GM19193 (cell line): ENCODE results near the gene ARHGAP36.

Experiments used
- POLR2A ChIP-seq: IDR thresholded peaks from 4 replicates; pipeline ENCODE4 v1.6.1; 2011; ENCODE audit not compliant: insufficient read depth, insufficient read length; ENCODE audit errors: extremely low read depth

Gene ARHGAP36

DNA sequence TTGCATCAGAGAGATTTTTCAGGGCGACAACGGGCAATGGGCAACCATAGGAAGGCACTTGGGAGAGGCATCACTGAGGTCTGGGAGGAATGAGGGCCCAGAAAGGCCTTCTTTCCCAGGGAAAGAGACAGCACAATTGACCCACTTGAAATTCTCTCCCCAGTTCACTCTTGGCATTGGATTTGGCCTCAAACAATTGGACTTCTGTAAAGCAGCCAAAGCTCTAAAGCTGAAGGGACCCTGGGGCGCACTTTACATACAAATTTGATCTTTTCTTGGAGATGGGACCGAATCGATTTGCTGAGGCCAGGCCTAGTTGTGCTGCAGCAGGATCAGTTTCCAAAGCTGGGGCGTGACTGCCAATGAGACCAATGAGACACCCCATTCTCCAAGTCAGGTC, 3.2 kb downstream of the ARHGAP36 start:
- no peak for TF ChIP-seq POLR2A

- TF ChIP-seq POLR2A: no peak
Observed at GRCh38 chrX:131063613-131064012, 5.5 kb downstream of the ARHGAP36 start.

GRCh38 chrX:131066237-131066636, 8.1 kb downstream of the ARHGAP36 start:
- TF ChIP-seq POLR2A: no peak

GRCh38 chrX:131067216-131067615, 9.1 kb downstream of the ARHGAP36 start:
- no peak for TF ChIP-seq POLR2A

DNA sequence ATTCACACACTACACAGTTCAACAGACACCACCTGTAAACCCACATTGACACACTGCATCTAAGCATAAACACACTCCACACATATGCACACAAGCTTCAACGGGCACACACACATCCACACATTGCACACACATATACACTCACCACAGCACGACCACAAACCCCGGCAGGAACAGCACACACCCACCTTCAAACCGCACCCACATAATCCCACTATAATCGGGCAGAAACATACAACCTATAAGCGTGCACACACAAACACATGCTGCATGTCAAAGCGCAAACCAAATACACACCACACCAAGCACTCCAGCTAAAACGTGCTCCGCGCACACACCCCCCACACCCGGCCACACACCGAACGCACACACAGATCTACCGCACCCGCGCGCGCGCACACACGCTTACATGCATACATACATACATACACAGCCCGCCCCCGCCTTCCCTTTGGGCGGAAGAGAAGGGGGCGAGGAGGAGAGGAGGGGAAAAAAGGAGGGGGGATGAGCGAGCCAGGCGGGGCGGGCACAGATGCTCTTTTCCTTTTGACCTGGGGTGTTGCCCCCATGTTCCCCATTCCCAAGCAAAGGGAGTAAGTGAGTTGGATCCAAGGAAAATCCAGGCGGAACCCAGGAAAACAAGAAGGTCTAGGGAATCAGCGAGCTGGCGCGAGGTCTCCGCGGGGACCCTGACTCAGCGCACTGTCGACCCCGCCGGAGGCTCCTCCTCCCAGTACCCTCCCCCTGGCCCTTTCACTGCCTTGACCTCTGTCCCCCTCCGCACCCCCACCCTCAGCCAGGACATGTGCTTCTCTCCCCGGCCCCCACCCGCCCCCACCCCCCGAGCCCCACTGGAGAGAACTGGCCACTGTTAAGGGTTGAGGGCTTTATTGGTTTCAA, 9.9 kb downstream of the ARHGAP36 start:
- TF ChIP-seq POLR2A: no peak

GRCh38 chrX:131068945-131069719, 11.0 kb downstream of the ARHGAP36 start:
- no peak for TF ChIP-seq POLR2A

DNA sequence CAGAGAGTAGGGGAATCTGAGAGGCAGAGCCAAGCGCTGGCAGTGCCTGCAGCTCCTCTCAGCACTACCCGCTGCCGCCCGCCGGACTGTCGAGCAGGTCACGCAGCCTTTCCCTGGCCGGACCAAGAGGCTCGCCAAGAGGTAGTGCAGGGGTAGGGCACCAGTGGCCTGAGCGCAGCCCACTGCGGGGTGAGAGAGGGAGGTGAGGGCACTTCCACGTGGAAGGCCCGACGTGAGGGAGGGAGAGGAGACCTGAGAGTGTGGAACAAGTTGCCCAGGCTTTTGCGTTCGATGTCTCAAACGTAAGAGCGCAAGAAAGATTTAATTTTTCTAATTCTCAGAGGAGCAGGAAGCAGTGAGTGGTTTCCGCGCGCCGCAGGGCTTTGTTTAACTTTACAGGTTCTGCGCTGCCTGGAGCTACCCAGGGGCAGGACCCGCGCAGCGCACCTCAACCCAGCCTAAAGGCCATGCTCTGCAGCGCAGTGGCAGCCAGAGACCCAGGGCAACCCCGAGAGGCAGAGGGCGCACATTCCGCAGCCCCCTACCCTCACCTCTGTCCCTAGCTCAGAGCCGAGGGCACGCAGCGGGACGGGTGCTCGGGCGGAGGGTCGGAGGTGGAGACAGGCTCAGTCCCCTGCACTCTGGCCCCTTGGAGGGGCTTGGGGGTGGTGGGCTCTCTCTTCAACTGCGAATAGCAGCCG, 14.9 kb downstream of the ARHGAP36 start:
- no peak for TF ChIP-seq POLR2A

- no peak for TF ChIP-seq POLR2A
Observed at GRCh38 chrX:131073607-131074006, 15.5 kb downstream of the ARHGAP36 start.

- no peak for TF ChIP-seq POLR2A
Observed at GRCh38 chrX:131081772-131082740, 23.9 kb downstream of the ARHGAP36 start.

DNA sequence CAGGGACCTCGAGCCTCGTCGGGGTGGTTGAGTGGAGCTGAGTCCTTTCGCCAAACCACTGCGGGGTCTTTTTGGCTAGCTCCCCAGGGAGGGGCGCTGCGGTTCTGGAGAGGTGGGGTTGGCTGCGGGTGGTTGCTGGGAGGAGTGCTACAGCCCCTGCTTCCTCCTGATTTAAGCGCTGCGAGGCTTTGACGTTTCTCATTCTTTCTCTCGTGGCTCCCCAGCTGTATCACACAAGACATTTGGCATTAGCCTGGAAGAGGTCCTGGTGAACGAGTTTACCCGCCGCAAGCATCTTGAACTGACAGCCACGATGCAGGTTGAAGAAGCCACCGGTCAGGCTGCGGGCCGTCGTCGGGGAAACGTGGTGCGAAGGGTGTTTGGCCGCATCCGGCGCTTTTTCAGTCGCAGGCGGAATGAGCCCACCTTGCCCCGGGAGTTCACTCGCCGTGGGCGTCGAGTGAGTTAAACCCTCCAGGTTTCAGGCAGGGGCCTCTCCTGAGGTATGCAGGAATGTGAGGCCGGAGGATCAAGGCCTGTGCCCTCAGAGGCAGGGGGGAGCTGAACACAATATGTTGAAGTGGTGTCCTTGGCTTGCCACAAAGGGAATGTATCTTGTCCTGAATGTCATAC, 25.5 kb downstream of the ARHGAP36 start:
- TF ChIP-seq POLR2A: no peak

DNA sequence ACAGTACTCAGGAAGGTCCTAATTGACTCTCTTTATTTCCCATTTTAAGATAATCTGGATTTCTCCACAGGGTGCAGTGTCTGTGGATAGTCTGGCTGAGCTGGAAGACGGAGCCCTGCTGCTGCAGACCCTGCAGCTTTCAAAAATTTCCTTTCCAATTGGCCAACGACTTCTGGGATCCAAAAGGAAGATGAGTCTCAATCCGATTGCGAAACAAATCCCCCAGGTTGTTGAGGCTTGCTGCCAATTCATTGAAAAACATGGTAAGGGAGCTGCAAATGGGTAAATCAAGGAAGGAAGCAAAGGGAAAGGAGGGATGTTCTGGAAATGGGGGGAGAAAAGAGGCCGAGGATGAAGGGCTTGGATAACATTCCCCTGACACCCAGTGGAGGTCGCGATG, 26.0 kb downstream of the ARHGAP36 start:
- no peak for TF ChIP-seq POLR2A

- TF ChIP-seq POLR2A: no peak
Observed at GRCh38 chrX:131136776-131137175, 78.6 kb downstream of the ARHGAP36 start.

GRCh38 chrX:131139072-131139471, 80.9 kb downstream of the ARHGAP36 start:
- no peak for TF ChIP-seq POLR2A
